ENCODE data around the gene NSUN5.

DNA sequence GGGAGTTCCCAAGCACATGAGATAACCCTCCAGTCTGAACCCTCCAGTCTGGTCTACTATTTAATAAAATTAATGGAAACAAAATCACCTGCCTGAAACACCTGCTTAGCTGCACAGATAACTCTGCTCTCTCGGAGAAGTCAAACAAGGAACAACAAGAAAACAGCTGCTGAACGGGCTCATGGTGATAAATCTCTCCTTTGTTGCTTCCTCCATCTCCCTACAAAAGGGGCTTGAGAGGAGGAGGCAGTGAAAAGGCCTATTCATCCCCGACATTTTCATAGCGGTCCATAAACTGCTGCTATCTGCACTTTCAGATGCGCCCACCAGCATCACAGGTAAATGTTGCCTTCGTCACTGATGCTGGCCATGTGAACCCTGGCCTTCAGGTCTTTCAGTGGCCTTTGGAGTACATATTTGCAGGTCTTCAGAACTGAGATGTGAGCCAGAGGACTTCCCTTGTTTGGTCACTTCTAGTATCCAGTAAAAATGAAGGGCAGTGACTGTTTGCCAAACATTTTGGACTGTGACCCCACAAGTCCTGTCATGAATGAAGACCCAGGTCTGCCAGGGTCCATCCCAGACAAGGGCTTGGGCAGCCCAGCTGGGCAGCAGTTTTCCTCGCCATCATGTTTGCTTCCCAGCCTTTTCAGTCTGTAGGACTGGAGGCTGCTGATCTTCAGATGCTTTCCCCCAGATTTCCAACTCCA is 35.2 kb upstream of the NSUN5 start:
- TF ChIP-seq, protein P1, sequence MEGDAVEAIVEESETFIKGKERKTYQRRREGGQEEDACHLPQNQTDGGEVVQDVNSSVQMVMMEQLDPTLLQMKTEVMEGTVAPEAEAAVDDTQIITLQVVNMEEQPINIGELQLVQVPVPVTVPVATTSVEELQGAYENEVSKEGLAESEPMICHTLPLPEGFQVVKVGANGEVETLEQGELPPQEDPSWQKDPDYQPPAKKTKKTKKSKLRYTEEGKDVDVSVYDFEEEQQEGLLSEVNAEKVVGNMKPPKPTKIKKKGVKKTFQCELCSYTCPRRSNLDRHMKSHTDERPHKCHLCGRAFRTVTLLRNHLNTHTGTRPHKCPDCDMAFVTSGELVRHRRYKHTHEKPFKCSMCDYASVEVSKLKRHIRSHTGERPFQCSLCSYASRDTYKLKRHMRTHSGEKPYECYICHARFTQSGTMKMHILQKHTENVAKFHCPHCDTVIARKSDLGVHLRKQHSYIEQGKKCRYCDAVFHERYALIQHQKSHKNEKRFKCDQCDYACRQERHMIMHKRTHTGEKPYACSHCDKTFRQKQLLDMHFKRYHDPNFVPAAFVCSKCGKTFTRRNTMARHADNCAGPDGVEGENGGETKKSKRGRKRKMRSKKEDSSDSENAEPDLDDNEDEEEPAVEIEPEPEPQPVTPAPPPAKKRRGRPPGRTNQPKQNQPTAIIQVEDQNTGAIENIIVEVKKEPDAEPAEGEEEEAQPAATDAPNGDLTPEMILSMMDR (IDR thresholded peaks at IDR 0.05) = no peak
- no peak for TF ChIP-seq POLR2A (IDR thresholded peaks at IDR 0.05)

Data from lower leg skin (tissue), 3 donors.